Measurements from ENCODE around the gene ZEB1.
A peak's percentile ranks its signal among the peaks of the same experiment; 100 is the strongest.
"Not testable (repeated sequence)": the region's sequence is repeated elsewhere in the genome, so short reads cannot be mapped to it uniquely, and the experiment has no call there.

ZEB1 gene

DNA sequence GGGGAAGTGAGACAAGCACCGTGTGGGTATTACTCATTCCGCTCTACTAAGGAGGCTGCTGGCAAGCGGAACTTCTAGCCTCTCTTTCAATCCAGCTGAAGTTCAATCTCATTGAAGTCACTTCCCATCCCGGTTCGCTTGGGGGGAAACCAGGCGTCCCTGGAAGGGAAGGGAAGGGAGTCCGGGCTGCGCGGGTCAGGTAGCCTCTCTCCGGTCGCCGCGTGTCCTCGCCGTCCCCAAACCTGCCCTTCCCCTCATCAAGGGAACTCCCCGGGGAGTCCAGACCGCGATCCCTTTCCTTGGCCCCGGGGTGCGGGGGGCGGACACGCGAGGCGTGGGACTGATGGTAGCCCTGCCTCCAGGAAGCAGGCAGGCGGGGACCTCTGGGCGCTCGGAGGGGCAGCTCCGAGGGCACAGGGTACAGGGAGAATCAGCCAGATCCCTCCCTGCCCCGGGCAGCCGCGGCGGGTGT, 598 bp upstream of the ZEB1 start:
- DNase-seq (ENCODE audit: low read depth in 2 of 2), result peak in 1 of 2 donors; percentile 39

DNA sequence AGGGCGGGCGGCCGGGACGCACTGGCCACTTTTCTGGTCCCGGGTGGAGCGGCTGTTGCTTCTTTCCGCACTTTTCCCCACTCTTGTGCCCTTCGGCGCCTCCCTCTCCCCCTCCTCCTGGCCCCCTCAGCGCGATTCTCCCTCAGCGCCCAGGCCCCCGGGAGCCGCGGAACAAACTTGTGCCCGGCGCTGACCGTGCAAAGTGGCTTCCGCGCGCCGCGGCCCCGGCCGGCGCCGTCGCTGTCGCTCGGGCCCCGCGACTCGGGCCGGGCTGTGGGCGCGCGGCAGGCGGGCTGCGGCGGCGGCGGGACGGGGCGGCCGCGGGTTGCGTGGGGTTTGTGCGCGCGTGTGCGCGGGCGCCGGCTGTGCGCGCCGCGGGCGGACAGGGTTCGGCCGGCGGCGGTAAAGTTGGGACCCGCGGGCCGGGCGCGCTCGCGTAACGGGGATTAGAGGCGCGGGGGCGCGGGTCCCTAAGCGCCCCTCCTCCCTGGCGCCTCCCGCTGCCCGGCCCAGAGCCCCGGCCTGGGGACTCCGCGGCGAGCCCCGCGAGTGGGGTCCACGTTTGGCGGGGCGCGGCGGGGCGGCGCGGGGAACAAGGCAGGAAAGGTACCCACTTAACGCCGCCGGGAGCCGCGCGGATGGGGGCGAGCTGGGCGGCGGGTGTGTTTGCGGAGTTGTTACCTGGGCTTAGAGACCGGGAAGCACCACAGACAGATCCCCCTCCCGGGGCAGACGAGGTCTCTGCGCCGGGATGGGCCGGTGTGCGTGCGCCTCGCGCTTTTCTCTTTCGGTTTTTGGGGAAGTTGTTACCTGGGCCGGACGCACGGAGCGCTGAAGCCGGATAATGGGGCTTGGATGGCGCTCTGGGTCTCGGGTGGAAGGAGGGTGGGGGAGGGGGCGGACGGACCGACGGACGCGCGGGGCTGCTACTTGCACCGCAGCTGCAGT, 860 bp downstream of the ZEB1 start:
- DNase-seq (ENCODE audit: low read depth in 2 of 2), result peak in 1 of 2 donors; percentile 35

DNA sequence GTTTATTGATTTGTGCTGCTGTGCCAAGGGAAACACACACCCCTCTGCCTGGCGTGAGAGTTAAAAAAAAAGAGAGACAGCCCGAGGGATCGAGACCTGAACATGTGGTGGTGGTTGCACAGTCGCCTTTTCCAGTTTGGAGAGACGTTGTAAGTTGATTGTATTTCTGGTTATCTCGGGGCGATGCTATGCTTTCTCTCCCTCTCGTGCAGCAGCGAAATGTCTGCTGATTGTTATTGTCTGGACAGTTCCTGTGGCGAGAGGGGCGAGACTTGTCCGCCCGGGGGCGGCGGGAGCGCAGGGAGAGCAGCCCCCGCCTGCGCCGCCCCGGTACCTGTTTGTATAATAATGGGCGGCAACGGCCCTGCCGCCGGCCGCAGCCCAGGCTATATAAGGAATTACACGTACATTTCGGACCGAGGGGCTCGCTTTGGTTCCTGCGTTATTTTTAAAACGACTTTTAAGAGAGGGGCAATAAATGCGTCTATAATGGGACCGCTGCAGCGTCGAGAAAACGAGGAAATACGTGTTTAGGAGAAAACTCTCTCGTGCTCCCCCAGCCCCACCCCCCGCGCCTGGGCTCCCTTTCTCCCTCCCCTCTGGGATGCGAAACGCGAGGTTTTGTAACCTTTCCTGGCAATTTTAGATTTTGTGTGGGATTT, 1.7 kb downstream of the ZEB1 start:
- peak in 1 of 2 donors; percentile 3 for DNase-seq (ENCODE audit: low read depth in 2 of 2)

DNA sequence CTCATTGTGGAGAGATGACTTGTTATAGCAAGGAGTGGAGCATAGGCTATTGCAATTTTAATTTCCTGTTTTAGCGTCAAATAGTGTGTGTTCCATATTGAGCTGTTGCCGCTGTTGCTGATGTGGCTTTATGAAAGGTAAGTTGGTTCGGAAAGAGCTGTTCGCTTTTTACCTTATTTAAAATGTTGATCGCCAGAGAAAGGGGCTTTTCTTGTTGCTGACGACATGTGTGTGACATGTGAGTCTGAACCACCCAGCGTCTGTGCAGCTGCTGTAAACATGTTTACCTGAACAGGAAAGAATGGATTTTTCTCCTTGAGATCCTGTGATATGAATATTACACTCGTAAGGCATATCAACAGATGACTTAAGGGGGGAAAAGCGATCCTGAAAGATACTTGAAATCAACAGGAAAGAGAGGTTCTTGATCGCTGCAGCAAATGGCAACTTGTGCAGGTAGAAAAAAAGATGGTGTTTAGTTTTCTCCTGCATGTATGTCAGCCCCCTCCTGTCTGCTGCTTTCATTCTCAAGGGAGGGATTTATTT, 2.5 kb downstream of the ZEB1 start:
- no peak for DNase-seq (ENCODE audit: low read depth in 2 of 2)

DNA sequence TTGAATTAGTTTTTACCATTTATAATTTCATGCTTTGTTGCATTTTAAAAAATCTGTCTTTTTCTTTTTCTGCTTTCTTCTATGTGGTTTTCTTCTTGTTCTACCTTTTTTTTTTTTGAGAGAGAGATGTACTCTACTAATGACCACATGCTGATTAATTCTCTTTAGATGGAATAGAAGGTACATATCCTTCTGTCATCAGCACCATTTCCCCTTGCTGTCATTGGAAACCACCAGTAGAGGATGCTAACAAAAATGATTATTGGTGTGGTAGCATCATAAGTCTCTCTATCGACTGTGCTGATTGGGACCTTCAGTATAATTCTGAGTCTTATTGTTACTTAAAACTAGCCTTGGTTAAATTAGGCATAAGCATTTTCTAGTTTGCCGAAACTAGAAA, 3.6 kb downstream of the ZEB1 start:
- no peak for DNase-seq (ENCODE audit: low read depth in 2 of 2)

DNA sequence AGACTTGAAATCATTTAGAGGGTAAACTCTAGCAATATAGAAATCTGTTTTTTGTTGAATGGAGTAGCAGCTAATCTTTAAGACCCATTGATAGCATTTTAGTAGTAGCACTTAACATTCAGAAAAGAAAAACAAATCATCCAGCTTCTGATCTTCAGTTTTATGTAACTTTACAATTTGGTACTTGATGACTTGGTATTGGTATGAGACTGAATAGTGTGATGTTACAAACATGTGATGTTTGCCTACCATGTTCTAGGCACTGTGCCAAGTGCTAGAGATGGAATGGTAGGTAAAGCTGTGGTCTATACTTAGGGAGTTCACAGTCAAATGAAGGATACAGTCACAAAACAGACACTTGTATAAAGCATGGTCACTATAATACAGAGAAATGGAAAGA, 21.3 kb downstream of the ZEB1 start:
- DNase-seq (ENCODE audit: low read depth in 2 of 2), result no peak

DNA sequence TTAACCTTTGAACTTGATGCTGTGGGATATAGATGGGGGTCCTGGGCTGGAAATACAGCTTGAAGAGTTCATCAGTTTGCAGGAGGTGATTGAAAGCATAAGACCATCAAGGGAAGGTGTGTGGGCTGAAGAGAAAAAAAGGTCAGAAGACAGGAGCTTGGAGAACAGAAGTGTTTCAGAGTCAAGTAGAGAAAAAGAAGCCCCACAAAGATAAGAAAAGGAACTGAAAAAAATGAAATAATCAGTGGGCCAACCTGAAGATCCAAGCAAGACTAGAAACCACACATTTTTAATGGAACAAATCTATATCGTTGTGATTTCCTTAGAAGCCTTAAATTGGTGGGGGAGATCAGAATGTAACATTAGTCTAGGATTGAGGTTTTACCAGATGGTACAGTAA, 22.5 kb downstream of the ZEB1 start:
- no peak for DNase-seq (ENCODE audit: low read depth in 2 of 2)

DNA sequence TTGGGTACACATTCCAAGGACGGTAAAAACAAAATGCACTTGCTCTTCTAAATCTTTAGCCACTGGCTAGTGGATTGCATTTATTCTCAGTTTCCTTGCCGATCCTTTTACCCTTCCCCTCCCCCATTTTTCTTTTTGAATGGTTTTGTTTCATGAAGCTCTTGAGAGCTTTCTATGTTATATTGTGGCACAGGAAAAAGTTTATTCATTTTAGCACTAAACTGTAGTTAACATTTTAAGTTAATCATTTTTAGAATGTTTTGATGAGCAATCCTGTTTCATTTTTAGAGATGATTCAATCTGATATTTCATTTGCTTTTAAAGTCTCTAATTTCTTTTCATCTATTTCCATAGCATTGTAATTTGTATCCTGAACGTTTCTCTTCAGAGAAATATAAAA, 24.0 kb downstream of the ZEB1 start:
- DNase-seq (ENCODE audit: low read depth in 2 of 2), result no peak

DNA sequence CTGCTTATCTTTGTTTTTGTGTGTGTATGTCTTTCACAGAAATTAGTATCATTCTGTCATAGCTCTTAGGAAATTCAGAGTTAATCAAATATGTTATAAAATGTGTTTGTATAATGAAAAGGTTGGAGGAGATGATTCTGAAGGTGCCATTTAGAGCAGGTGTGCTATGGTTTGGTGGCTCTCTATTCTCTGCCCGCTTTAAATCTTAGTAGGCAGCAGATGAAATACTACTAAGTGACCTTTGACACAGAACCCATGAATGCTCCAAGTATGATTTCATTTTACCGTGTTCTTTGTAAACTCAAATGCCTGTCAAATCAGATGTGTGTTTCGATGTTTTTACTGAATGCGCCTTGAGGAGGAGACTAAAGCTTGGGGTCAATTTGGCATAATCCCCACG, 24.5 kb downstream of the ZEB1 start:
- no peak for DNase-seq (ENCODE audit: low read depth in 2 of 2)

DNA sequence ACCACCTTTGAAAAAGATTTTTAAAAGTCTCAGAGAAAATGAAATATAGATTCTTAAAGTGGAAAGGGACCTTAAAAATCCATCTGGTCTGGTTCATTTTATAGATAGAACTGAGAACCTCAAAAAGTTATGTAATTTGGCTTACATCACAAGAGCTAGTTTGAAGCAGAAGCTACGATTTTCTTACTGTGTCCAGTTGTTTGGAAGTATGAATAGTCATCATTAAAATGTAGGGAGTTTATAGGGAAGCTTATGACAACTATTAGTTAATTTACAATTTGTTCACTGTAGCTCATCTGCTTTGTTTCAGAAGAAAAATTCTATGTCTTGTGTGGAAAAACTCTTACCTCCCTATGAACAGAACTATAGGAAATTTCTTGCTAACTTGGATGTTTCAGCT, 26.9 kb downstream of the ZEB1 start:
- no peak for DNase-seq (ENCODE audit: low read depth in 2 of 2)

DNA sequence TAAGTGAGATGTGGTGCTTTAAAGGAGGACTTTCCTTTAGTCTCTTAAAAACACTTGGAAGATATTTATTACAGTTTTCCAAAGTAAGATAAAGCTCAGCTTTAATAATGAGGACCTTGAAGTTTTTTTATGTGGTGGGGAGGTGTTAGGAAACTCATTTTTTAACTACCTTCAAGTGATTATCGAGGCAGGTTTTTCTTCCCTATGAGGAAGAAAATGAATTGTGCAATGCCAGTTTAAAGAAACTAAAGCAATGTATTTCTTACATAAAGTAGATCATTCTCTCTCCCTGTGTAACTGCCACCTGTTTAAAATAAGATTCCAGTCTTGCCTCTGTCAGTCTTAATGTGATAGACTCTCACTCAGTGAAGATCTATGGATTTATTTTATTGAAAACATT, 27.9 kb downstream of the ZEB1 start:
- no peak for DNase-seq (ENCODE audit: low read depth in 2 of 2)

DNA sequence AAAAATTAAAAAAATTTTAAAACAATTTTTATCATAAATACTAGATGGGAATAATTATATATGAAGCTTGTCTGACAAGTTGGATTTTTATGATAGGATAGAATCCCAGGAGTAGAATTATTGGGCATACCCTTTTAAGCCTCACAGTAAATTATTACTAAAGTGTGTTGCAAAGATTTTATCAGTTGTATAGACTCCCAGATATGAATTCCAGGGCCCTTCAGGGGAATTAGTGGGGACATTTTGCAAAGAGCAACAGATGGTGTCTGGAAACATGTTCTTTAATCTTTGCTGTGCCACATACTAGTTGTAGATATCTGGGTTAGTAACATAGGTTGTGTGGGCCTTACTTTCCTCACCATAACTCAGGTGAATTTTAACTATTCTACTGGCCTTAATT, 28.7 kb downstream of the ZEB1 start:
- DNase-seq (ENCODE audit: low read depth in 2 of 2), result no peak

DNA sequence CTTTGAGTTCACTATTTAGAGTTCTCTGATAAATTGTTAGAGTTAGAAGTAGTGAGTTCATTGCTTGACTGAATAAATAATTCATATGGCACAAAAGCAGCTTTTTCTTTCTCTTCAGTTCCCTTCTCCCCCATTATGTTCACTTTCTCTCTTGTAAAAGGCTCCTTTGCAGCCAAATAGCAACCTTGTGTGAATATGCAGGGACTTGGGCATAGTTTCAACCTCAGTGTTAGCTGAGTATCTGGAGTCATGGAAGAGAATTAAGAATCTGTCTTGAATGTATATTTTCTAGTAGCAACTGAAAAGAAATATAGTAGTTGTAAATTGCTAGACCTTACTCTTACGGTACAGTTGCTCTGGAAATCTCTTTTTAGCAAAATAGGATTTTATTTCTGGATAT, 31.9 kb downstream of the ZEB1 start:
- no peak for DNase-seq (ENCODE audit: low read depth in 2 of 2)

DNA sequence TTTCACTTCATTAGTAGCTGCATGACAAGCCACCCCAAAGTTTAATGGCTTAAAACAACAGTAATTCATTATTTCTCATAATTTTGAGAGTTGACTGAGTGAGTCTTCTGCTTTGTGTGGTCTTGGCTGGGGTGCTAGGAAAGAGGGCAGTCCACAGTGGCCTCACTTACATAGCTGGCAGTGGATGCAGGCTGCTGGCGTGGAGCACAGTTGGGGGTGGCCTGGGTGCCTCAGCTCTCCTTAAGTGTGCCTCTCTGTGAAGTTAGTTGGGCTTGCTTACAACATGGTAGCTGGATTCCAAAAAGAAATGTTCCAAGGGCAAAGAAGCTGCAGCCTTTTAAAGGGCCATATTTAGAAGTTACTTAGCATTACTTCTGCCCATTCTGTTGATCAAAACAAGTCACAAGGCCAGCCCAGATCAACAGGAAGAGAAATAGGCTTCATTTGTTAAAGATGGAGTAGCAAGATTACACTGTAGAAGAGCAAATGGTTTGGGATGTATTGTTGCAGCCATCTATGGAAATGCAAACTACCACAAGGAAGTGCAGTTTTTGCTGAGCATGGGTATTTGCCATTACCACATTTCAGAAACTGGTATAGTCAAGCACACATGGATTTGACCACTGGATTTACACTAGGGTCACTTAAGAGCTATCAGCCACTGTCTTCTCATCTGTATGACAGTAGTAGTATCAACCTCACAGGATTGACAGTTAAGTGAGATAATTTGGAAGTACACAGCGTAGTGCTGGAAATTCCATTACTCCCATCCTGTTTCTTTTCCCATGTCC, 33.6 kb downstream of the ZEB1 start:
- no peak for DNase-seq (ENCODE audit: low read depth in 2 of 2)

DNA sequence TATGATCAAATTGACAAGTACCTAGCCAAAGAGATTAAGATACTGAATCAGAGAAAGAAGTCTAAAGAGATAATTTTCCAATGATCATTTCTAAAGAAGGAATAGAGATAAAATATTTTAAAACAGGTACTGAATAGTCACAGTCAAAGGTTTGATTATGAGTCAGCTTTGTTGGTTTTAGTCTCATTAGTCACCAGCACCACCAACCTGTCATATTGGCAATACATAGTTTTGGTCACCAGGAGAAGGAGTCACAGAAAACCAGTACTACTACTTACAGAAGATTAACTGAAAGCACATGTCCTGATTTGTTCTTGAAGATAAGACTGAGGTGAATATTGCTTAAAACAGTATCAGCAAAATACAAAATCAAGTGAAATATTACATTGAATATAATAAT, 34.6 kb downstream of the ZEB1 start:
- DNase-seq (ENCODE audit: low read depth in 2 of 2), result no peak

DNA sequence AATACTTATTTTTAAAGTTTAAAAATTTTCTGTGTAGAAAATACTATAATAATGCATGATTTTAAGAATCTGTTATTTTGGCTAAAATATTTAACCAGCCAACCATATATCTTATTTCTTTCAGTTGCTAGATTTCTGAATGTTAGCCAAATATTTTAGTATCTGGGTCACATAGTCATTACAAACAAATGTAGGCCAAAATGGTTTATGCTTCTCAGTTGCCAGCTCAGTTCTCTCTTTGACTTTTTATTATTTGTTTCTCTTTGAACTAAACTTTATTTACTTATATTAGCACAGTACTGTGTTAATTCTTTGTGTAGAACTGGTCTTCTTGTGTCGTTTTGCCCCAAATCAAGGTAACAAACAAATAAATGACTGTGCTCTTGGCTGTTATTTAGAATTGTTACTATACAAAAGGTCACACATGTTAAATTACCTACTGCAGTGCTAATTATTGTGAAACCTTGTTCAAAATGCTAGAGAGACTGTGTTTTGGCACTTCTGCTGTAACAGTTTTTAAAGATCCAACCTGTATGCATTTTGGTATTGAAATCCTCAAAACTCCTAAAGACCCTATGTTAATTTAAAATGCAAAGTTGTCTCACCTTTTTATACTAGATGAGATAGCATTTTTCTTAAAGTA, 39.8 kb downstream of the ZEB1 start:
- no peak for DNase-seq (ENCODE audit: low read depth in 2 of 2)

DNA sequence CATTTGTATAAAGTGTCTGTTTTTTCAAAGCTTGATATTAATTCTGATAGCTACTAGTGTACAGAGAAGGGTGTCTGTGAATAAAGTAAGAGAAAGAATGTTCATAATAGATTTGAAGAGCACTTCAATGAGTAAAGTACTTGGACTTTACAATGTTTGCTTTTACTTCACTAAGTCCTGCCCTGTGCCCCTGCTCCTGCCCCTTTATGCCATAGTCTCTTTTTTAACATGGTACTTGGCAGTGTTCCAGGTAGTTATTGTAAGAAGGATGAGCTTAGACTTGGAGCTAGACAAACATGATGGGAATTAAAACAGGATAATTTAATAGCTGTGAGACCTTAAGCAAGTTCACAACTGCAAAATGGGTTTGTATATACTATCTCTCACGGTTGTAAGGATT, 41.0 kb downstream of the ZEB1 start:
- no peak for DNase-seq (ENCODE audit: low read depth in 2 of 2)

DNA sequence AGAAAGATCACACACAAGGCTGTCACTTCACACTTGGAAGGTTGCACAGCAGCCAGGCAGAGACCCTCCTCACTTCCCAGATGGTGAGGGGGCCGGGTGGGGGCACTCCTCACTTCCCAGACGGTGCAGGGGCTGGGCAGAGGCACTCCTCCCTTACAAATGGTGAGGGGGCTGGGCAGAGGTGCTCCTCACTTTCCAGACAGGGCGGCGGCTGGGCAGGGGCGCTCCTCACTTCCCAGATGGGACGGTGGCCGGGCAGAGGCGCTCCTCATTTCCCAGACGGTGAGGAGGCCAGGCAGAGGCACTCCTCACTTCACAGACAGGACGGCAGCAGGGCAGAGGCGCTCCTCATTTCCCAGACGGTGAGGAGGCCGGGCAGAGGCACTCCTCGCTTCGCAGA, 42.5 kb downstream of the ZEB1 start:
- DNase-seq (ENCODE audit: low read depth in 2 of 2), result not testable (repeated sequence)

DNA sequence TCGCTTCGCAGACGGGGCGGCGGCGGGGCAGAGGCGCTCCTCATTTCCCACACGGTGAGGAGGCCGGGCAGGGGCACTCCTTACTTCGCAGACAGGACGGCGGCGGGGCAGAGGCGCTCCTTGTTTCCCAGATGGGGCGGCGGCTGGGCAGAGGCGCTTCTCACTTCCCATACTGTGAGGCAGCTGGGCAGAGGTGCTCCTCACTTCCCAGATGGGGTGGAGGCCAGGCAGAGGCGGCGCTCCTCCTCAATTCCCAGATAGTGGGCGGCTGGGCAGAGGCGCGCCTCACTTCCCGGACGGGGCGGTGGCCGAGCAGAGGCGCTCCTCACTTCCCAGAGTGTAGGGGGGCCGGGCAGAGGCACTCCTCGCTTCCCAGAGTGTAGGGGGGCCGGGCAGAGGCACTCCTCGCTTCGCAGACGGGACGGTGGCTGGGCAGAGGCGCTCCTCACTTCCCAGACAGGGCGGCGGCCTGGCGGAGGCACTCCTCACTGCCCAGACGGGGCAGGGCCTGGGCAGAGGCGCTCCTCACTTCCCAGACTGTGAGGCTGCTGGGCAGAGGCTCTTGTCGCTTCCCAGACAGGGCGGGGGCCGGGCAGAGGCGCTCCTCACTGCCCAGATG, 43.1 kb downstream of the ZEB1 start:
- no peak for DNase-seq (ENCODE audit: low read depth in 2 of 2)

DNA sequence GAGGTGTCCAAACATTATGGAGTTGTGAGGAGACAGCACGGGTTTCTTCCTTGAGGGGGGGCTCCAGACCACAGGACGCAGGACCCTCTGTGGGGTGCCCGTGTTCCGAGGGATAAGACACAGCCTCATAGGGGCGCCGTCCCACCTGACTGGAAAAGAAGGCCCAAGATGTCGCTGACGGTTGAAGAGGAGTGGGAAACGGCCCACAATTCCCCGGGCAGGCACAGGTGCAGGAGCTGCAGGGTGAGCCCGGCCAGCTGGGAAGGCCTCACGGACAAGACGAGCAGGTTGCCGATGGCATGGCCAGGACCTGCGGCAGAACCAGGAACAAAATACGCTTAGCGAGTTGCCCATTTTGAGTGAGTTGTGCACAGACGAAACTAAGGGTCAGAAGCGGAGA, 44.7 kb downstream of the ZEB1 start:
- not testable (repeated sequence) for DNase-seq (ENCODE audit: low read depth in 2 of 2)

DNA sequence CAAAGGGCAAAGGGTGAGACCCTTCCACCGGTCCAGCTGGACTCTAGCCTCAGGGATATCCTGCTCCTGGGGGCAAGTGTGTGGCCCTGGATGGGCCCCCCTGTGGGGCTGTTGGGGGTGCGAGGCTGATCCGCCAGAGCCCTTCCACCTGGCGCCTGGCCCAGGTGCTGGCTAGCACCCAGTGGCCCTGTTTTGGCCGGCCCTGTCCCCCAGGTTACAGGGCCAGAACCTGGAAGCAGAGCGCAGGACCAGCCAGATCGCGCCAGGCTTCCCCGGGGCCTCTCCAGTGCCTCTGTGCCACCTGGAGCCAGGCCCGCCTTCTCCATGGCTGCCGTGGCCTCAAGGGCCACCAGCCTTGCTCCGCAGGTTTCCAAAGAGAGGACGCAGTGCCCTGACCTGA, 45.2 kb downstream of the ZEB1 start:
- DNase-seq (ENCODE audit: low read depth in 2 of 2), result not testable (repeated sequence)
